Measurements from ENCODE around the gene DVL1. TPM values are rescaled to one million over a fixed set of nuclear protein-coding genes. Genes with fewer than 3 reads are reported as not detected.

Gene DVL1
- total and polyA plus RNA-seq, 10 of the 15 experiments (the other 5 are each of a cell fraction or from before 2014, with no cell fraction given), result 0.10 to 31.1 (median 4.6) TPM

- TF ChIP-seq GATAD2B (conservative IDR thresholded peaks at IDR 0.05; ENCODE audit: low read depth) (peak; percentile 94), POLR2AphosphoS2 (IDR thresholded peaks at IDR 0.05; ENCODE audit: low read depth, low read length) (peak; percentile 77; the same call in 1 of the 2 replicates), CHD1 (IDR thresholded peaks at IDR 0.05; ENCODE audit: low read depth, low read length) (0 out of 2 replicates have a peak, but pooled peaks have one; percentile 80), RUNX3 (IDR thresholded peaks at IDR 0.05; ENCODE audit: low read length) (peak; percentile 83), MTA3 (IDR thresholded peaks at IDR 0.05; ENCODE audit: borderline replicate concordance, low read length) (no peak), FOXM1 (IDR thresholded peaks at IDR 0.05; ENCODE audit: low read depth, low read length) (no peak), MEF2A (IDR thresholded peaks at IDR 0.05; ENCODE audit: insufficient read depth, low read depth, low read length) (peak; percentile 75), HCFC1 (IDR thresholded peaks at IDR 0.05; ENCODE audit: low read length) (peak; percentile 98), ZNF622 (IDR thresholded peaks at IDR 0.05) (no peak), E2F8 (IDR thresholded peaks at IDR 0.05; ENCODE audit: low read depth, partially characterized antibody) (peak; percentile 97), ZNF274 (IDR thresholded peaks at IDR 0.05; ENCODE audit: insufficient read depth, insufficient read length) (no peak), BRCA1 (IDR thresholded peaks at IDR 0.05; ENCODE audit: low read depth, low read length) (peak; percentile 85), CHD4 (IDR thresholded peaks at IDR 0.05) (no peak), SMC3 (IDR thresholded peaks at IDR 0.05; ENCODE audit: borderline replicate concordance, low read length) (no peak), ZBTB11 (CRISPR knock-in tag; IDR thresholded peaks at IDR 0.05) (peak; percentile 99), CBFB (IDR thresholded peaks at IDR 0.05; ENCODE audit: low read depth) (peak; percentile 83), BMI1 (IDR thresholded peaks at IDR 0.05; ENCODE audit: borderline replicate concordance) (no peak), FOS (IDR thresholded peaks at IDR 0.05; ENCODE audit: borderline replicate concordance, extremely low read depth, insufficient read length) (no peak)
- TF ChIP-seq, protein P1, sequence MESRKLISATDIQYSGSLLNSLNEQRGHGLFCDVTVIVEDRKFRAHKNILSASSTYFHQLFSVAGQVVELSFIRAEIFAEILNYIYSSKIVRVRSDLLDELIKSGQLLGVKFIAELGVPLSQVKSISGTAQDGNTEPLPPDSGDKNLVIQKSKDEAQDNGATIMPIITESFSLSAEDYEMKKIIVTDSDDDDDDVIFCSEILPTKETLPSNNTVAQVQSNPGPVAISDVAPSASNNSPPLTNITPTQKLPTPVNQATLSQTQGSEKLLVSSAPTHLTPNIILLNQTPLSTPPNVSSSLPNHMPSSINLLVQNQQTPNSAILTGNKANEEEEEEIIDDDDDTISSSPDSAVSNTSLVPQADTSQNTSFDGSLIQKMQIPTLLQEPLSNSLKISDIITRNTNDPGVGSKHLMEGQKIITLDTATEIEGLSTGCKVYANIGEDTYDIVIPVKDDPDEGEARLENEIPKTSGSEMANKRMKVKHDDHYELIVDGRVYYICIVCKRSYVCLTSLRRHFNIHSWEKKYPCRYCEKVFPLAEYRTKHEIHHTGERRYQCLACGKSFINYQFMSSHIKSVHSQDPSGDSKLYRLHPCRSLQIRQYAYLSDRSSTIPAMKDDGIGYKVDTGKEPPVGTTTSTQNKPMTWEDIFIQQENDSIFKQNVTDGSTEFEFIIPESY (IDR thresholded peaks at IDR 0.05), result no peak; the same call in 1 of the 2 replicates
- TF ChIP-seq, protein P2, sequence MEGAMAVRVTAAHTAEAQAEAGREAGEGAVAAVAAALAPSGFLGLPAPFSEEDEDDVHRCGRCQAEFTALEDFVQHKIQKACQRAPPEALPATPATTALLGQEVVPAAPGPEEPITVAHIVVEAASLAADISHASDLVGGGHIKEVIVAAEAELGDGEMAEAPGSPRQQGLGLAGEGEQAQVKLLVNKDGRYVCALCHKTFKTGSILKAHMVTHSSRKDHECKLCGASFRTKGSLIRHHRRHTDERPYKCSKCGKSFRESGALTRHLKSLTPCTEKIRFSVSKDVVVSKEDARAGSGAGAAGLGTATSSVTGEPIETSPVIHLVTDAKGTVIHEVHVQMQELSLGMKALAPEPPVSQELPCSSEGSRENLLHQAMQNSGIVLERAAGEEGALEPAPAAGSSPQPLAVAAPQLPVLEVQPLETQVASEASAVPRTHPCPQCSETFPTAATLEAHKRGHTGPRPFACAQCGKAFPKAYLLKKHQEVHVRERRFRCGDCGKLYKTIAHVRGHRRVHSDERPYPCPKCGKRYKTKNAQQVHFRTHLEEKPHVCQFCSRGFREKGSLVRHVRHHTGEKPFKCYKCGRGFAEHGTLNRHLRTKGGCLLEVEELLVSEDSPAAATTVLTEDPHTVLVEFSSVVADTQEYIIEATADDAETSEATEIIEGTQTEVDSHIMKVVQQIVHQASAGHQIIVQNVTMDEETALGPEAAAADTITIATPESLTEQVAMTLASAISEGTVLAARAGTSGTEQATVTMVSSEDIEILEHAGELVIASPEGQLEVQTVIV (IDR thresholded peaks at IDR 0.05; ENCODE audit: borderline replicate concordance, partially characterized antibody), result peak; percentile 81
Observed at GRCh38 chr1:1374929-1375662, 25.9 kb upstream of the DVL1 start, which contains the start of gene AURKAIP1 (continued).
